Measurements from ENCODE around the gene ARHGAP21.
"Not testable (repeated sequence)": the region's sequence is repeated elsewhere in the genome, so short reads cannot be mapped to it uniquely, and the experiment has no call there.

The ARHGAP21 gene

DNA sequence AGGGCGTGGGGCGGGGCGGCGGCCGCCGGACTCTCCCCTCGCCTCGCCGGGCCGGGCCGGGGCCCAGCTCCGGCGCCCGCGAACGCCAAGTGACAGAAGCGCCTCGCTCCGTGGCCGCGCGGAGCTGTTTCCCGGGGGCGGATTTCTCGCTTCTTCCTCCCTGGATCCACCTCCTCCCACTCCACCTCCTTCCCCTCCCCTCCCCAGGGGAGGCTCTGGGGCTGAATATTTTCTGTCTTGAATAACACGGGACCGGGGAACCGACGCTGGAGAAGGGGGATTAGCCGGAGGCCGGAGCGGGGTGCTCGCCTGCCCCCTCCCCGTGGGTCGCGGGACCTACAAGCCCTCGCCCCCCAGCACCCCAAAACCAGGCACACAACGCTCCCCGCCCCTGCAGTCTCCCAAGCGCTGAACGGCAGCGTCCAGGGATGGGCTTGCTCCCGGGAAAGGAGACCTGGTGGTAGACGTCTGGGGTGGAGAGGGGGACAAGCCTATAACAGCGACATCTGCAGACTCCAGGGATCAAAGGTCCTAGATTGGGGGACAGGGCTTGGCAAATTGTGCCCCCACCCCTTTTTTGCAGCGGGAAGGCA is at the start of gene ARHGAP21:
ARHGAP21 (minus strand) TSS at position 100 of the 593 bp plus-strand sequence. CDS start 1,988 bp downstream, outside the sequence.
- DNase-seq (ENCODE audit: low spot score): peak; percentile 90

DNA sequence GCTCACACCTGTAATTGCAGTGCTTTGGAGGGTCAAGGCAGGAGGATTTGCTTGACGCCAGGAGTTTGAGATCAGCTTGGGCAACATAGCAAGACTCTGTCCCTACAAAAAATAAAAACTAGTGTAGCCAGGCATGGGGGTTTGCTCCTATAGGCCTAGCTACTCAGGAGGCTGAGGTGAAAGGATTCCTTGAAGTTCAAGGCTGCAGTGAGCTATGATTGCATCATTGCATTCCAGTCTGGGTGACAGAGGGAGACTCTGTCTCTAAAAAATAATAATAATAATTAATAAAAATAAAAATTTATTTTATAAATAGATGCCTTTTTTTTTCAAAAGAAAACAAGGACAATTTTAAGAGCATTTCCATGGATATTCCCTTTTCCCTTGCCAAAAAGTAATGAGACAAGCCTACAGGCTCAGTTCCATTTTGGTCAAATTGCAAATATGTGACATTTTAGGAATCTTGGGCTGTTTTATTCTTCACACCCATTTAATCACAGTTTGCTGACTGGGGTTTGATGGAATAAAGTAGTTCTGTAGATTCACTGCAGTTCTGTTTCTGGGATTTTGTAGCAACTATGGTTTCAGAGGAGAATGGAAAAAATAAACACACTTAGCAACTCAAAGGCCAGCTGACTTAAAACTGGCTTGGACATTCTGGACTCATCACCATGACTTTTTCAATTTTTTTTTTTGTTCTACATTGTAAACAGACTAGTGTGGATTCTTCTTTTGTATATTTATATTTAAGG is 48.4 kb upstream of the ARHGAP21 start:
- no peak for DNase-seq (ENCODE audit: low spot score)

DNA sequence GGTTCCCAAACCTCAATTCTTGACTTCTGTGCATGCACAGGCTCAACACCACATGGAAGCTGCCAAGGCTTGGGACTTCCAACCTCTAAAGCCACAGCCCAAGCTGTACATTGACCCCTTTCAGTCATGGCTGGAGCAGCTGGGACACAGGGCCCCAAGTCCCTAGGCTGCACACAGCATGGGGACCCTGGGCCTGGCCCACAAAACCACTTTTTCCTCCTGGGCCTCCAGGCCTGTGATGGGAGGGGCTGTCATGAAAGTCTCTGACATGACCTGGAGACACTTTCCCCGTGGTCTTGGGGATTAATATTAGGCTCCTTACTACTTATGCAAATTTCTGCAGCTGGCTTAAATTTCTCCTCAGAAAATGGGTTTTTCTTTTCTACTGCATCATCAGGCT is 41.3 kb upstream of the ARHGAP21 start:
- DNase-seq (ENCODE audit: low spot score): not testable (repeated sequence)

DNA sequence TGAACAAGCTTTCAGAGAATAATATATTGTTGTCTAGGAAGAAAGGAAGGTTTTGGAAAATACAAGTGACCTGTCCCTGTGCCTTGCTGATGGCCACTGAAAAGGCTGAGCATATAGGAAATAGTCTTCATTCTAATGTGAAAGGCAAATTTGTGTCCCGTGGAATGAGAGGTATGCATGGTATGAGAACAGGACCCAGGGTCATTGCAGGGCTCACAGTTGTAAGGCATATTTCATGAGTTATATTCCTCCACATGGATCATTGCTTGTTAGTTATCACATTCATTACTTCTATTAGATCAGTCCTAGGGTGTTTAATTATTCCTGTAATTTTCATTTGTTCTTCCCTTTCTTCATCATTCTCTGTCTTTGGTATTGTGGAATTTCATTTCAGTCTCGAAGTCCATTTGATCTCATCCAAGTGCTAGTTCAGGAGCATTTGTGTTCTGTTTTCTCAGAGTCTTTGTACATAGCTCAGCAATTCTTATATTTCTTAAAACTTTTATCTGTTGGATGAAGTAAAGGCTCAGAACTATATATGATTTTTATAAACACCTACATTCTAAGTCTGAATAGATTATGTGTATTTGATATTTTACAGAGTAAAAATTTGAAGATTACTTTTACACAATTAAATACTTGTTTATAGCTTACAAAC is 39.4 kb upstream of the ARHGAP21 start:
- no peak for DNase-seq (ENCODE audit: low spot score)

DNA sequence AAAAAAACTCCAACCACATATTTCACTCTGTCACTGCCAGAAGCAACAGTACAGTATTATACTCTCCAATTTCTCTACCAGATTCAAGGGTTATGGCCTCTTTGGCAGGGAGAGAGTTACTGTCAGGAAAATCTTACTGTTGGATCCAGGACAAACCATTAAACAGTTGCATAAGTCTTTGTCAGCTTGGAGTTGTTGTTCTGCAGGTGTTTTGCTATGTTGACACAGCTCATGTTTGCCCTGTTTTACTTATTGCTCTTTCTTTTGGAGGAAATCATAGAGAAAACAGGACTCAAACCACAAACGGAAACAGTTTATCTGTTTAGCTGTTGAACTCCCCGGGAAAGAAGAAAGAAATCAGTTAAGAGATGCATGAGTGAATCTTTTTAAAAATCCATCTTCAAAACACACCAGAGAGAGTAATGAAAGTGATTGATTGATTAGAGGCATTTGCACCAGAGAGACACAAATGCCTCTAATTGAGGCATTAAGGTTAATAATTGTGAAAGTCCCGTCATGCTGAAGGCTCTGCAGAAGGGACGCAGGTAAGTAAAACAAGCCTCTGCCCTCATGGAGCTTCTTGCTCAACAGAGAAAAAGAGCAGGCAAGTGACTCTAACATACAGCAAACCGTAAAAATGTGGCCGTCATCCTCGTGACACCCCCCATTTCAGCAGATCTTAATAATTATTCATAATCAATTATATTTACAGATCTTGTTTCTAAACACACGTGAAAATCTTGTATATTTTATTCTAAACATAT is 38.7 kb upstream of the ARHGAP21 start:
- no peak for DNase-seq (ENCODE audit: low spot score)

DNA sequence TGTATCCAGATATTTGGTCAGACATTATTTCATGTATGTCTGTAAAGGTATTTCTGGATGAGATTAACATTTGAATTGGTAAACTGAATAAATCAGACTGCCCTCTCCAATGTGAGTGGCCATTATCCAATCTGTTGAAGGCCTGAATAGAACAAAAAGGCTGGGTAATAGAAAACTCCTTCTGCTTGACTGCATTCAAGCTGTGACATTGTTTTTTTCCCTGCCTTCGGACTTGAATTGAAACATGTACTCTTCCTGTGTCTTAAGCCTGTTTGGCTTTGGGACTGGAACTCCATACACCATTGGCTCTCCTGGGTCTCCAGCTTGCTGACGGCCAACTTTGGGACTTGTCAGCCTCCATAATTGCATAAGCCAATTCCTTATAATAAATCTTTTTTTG is 36.0 kb upstream of the ARHGAP21 start:
- no peak for DNase-seq (ENCODE audit: low spot score)

DNA sequence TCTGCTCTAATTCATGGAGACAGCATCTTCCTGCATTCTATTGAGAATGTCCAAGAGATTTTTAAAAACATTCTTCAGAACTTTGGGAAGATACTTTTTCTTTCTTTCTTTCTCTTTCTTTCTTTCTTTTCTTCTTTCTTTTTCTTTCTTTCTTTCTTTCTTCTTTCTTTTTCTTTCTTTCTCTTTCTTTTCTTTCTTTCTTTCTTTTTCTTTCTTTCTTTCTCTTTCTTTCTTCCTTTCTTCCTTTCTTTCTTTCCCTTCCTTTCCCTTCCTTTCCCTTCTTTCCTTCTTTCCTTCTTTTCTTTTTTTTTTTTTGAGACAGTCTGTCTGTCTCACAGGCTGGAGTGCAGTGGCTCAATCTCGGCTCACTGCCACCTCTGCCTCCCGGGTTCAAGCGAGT is 34.6 kb upstream of the ARHGAP21 start:
- not testable (repeated sequence) for DNase-seq (ENCODE audit: low spot score)

DNA sequence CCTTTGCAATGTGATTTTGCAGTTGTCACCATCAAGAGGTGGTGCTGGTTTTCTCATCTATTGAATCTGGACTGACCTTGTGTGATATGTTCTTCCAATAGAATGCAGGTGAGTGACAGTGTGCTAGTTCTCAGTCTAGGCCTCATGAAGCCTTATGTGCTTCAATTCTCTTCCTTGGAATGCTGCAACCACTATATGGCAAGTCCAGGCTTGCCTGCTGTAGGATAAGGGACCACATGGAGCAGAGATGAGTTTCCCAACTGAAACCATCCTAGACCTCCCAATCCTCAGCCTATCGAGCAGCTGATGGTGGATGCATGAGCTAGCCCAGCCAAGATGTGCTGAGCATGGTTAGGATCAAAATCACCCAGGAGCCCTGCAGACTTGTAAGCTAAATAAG is 32.6 kb upstream of the ARHGAP21 start:
- DNase-seq (ENCODE audit: low spot score): no peak

DNA sequence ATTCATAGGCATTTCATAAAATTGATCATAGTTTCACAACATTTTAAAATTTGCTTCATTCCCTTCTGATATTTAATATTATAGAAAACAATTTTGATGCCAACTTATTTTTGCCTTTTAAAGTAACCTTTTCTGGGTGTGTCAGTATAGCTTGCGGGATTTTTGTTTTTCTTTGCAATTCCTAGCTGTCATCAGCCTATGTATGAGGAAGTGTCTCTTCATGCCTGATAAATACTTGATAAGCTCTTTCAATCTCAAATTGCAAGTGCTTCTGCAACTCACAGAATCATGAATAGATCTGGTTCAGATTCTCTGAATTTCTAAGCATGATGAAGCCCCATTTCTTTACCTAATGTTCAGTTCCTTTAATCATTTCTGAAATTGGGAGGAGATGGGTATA is 28.0 kb upstream of the ARHGAP21 start:
- DNase-seq (ENCODE audit: low spot score): no peak

DNA sequence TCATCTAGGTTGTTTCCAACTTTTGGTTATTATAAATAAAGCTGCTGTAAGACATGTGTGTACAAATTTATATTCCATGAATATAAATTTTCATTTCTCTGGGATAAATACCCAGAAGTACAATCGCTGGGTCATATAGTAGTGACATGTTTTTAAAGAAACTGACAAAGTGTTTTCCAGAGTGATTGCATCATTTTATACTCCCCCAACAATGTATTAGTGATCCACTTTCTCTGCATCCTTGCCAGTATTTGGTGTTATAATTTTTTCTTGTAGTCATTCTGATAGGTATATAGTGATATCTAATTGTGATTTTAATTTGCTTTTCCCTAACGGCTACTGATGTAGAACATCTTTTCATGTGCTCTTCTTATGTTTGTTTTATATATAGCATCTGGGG is 27.0 kb upstream of the ARHGAP21 start:
- DNase-seq (ENCODE audit: low spot score): no peak

DNA sequence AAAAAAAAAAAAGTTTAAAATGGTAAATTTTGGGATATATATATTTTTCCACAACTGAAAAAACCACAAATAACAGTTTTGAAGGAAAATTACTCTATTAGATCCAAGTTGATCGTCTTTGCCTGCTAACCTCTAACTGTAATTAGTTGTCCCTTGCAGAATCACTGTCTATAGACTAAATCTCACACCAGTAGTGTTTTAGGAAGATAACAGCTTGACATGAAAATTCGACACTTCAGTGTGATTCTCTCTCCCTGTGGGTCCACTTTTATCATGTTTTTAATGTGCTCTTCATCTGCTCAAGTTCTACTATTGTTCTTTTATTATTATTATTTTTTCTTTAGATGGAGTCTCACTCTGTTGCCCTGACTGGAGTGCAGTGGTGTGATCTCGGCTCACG is 24.5 kb upstream of the ARHGAP21 start:
- no peak for DNase-seq (ENCODE audit: low spot score)

DNA sequence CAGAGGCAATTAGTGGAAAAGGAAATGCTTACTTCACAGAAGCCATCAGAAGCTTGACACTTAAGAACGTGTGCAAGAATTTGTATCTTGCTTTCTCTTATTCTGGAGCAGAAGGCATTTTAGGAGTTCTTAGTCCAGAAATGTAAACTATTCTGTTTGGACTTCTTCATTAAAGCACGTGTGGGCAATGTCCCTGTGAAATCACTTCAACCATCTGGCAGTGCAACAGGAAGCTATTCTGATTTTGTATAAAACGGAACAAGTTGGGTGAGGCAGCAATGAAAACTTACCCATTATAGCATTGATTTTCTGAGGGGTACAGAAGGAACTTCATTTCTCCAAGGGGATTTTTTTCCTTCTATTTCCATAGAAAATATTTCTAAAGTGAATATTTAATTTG is 21.3 kb upstream of the ARHGAP21 start:
- DNase-seq (ENCODE audit: low spot score): no peak

DNA sequence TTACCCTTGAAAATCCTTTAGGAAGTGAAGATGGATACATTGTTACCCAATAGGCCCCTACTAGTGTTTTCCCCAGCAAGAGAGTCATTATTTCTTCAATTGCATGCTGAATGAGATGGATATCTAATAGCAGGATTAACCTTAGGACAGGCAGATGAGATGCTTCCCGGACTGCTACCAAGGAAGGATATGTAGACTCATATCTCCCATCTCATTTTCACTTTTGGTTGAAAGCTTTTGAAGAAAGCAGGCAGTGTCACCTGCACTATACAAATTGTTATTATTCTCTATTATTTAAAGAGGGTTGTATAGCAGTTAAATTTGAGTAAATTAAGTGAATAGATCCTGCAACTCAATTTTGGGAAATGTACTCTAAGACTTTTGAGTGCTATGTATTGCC is 17.0 kb upstream of the ARHGAP21 start:
- no peak for DNase-seq (ENCODE audit: low spot score)

DNA sequence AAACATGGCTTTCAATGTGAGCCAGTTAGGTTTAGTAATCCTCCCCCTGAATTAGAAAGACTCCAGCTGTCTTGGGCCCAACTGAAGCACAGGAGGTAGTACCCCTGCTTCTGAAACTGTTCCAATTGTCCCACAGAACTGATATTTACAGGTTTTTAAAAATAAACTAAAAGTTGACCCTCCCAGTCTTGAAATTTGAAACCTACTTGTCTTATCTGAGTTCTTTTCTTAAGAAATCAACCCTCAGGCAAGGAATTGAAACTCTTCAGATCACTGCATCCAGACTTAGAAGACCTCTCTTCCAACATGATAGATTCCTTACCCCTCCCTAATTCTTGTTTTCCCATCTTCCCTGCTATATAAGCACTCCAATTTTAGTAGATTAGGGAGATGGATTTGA is 13.3 kb upstream of the ARHGAP21 start:
- DNase-seq (ENCODE audit: low spot score): no peak

DNA sequence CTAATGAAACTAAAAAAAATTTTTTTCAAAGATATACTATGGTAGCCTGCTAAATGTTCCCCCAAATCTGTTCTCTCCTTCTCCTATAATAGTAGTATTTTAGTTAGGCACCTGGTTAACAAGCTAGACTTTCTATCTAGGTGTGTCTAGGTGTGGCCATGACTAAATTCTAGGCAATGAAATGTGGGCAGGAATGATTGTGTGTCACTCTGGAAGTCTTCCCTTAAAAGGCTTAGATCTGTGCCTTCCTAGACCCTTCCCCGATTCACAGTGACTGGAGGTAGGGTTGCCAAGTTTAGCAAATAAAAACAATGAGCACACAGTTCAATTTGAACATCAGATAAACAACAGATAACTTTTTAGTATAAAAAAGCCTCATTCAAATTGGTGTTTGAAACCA is 8.3 kb upstream of the ARHGAP21 start:
- no peak for DNase-seq (ENCODE audit: low spot score)

DNA sequence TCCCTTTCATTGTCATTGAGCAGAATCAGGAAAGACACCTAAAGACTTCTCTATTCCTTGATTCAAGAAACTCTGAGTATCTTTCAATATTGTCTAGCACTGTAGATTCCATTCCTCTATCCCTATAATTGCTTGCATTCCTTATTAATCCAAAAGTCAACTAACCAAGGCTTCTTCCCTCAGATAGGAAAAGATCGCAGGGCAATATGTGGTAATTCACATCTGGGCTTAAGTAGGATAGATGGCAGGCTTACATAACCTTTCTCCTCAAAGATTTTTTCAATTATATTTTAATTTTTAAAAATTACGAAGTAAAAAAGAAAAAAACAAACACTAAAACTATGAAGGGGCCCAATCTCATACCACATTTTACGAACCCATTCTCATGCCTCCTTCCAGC is 7.1 kb upstream of the ARHGAP21 start:
- DNase-seq (ENCODE audit: low spot score): no peak

DNA sequence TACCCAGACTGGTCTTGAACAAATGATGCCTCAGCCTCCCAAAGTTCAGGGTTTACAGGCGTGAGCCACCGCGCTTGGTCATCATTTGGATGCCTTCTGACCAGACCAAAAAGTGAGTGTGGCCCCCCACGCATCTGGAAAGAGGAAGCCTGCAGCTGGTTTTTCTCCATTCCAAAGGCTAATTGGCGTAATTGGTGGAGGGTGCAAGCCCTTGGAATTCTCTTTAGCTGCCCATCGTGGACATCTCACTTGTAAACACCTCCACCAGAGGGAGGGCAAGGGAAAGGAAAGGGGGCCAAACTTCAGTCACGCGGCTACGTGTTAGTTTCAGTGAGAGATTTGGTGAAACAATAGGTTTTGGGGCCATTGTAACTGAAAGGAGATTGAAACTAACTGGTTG is 4.1 kb upstream of the ARHGAP21 start:
- DNase-seq (ENCODE audit: low spot score): no peak

DNA sequence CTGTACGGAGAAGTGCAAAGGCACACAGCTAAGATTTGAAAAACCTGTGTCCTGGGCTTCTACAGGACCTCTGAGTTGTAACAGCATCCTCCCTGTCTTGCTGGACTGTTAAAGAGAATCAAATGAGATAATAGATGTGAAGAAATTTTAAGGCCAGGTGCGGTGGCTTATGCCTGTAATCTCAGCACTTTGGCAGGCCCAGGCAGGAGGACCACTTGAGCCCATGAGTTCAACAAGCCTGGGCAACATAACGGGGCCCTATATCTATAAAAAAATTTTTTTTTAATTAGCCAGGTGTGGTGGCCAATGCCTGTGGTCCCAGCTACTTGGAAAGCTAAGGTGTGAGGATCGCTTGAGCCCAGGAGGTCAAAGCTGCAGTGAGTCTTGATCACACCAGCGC is 2.9 kb upstream of the ARHGAP21 start:
- no peak for DNase-seq (ENCODE audit: low spot score)

DNA sequence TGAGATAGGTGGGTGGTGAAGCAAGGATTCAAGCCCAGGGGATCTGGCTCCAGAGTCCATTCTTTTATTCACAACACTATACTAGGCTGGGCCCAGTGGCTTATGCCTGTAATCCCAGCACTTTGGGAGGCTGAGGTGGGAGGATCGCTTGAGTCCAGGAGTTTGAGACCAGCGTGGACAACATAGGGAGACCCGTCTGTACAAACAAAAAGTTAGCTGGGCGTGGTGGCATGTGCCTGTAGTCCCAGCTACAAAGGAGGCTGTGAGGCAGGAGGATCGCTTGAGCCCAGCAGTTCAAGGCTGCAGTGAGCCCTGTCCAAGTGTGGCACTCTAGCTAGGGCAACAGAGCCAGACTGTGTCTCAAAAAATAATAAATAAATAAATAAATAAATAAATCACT is 2.3 kb upstream of the ARHGAP21 start:
- not testable (repeated sequence) for DNase-seq (ENCODE audit: low spot score)

DNA sequence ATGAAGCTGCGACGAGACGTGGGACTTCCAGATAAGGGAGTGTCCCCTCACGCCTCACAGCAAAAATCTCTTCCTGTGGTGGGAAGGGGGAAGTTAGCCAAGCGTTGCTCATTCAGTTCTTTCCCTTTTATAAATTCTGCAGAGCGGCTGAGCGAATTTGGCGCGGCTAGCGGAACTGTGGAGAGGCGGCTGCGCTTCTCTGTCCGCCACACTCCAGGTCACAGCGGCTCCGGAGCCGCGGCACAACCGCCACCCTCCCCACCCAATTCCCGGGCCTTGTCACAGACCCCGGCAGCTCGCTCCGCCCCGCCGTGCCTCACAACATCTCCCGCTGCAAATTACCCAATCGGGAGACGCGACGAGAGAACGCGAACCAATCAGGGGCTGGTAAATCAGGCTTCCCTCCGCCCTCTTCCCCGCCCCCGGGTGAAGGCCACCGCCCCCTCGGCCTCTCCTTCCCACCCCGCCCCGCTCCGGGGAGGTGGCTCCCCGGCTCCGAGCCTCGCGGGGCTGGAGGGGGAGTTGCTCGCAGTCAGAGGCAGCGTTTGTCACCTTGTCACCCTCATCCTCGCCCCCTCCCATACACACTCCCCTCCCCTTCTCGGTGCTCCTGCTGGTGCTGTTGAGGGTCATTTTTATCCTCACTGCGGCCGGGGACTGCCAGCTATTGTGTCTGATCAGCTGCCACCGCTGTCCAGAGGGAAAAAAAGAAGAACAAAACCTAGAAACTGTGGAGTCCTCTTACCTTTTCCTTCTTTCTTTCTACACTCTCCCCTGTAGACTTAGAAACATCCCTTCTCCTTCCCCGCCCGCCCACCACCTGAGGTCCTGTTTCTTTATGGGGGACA is 918 bp upstream of the ARHGAP21 start:
- DNase-seq (ENCODE audit: low spot score): peak; percentile 97

DNA sequence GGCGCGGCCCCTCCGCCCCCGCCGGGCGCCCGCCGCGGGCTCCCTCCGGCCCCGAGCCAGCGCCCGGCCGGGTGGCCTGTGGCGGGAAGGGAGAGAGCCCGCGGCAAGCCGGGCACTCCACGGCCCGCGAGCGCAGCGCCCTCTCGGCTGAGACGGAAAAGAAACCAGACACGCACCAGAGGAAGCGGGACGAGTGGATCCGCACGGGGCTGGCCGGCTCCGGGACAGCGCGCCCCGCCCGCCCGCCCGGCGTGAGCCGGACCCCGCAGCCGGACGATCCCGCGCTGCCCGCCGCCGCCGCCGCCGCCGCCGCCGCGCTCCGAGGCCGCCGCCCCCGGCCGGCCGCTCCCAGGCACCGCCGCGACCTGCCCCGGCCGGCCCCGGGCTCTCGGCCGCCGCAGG is 300 bp downstream of the ARHGAP21 start:
- no peak for DNase-seq (ENCODE audit: low spot score)

Data from left forelimb (tissue), 1 donor.